CD4-positive, alpha-beta T cell treated with Interleukin-1 beta for 1 hour (primary cell): ENCODE results near the gene UNC5CL.

Source experiments
- DNase-seq, 2 donors: peaks; one replicate each; pipeline ENCODE4 v3.0.0-alpha.2; 2020 to 2022

UNC5CL gene

DNA sequence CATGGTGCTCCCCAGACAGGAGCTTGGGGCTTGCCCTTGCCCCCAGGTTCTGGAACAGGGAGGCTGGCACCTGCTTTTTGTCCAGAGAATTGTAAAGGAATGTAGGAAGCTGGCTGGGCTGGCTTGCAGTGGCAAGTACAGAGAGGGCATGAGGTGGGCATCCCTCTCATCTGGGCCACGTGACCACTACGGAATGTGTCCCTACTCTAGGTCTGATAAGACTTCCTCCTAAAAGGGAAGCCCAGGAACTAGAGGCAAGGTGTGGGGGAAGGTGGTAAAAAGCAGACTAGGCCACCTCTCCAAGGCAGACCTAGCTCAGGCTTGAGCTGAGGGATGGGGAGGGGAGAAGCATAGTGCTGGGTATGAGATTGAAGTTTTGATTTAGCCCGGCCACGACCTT is 38.8 kb downstream of the UNC5CL start:
- no peak for DNase-seq

DNA sequence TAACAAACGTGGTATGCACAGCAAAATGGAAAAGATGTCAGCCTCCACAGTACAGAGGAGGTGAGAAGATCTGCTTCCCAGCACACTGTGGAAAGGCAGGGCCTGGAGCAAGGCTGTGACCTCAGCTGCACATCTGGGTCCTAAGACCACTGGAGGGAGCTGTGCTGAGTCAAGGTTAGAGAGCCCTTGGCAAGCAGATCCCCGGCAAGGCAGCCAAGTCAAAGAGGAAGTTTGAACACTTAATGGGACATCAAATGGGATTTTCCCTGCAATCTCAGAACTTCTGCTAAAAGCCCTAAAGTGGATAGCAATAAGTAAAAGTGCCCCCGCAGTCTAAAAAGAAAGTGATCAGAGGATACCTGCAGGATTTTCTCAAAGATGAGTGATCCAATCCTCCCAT is 39.5 kb downstream of the UNC5CL start:
- DNase-seq: peak; percentile 17 to 38

DNA sequence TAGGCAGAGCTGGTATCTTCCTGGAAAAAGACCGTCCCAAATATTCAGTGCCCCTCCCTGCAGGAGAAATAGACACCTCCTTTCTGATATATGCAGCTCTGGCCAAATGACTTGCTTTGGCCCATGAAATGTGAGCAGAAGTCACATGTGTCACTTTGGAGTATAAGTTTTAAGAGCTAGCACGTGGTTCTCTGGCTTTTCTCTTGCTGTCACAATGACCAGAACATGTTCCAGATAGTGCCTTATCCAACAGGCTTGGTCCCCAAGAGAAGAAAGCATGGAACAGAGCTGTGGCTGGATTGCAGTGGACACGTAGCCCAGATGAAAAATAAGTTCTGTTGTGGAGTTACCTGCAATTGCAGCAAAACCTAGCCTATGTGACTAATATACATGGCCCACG is 40.4 kb downstream of the UNC5CL start:
- no peak for DNase-seq

DNA sequence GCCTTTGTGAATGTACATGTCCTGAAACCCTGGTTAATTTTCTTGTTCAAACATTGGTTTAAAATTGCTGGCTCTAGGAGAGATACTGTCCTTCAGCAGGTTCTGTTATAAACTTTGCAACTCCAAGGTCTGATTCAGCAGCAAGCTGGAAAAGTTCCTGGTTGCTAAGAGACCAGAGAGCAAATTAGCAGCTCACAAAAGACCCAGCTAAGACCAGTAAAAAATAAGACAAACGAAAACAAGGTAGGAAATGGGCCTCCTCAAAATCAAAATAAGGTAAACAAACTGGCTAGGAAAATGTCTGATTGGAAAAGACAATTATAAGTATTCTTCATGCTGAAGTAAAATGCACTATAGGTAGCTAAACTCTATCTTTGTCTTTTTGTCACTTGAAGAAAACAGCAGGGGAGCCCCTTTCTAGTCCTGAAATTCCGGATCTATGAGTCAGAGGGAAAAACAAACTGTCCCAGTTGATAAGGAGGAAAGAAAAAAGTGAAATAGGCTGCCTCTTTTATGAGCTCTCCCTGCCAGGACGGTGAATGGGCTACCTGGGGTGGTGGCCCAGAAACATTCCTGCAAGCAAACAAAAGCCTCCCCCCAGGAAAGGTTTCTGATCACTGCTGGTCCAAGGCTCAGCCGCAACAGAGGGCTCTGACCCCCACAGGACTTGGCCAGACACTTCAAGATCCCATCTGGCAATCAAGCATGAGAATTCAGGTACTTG is 41.6 kb downstream of the UNC5CL start:
- no peak for DNase-seq

DNA sequence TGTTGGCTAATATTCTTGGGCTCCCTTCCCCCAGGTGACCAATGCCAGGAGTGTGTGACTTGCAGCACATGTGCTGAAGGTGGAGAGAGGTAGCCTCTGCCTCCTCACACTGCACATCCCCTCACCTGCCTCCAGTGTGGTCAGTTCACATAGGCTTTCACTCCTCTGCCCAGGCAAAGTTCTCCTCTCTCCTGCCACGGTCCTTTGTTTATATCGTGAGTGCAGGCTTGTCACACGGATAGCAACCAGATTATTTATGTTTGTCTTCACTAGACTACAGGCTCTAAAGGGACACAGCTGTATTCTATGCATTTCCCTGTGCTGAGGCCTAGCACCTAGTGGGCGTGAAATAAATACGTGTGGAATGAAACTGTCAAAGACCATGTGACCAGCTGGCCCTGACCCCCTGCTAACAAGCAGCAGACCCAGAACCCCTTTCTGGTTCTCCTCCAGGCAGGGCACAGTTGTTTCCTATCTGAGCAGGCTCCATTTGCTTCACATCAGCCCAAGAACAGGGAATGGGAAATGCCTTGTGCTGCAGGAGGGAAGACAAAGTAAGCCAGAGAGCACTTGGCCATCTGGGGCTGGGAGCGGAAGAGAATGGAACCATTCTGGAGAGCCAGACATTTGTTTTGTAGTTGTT is 42.3 kb downstream of the UNC5CL start:
- no peak for DNase-seq

DNA sequence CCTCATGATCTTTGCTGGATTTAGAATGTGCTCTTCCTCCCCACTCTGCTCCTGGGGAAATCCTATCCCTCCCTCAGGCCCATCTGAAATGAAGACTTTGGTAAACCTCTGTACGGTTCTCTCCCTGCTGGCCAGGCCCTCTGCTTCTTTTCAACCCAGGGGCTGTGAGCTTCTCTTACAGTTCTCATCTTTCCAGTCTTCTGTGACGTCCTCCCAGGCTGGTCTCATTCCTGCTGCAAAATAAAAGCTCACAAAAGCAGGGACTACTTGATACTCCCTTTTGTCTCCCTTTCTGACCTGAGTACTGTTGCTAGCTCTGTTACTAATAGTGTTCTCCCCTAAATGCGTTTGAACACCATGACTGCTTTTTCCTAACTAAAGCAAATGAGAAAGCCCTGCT is 46.3 kb downstream of the UNC5CL start:
- DNase-seq: no peak

DNA sequence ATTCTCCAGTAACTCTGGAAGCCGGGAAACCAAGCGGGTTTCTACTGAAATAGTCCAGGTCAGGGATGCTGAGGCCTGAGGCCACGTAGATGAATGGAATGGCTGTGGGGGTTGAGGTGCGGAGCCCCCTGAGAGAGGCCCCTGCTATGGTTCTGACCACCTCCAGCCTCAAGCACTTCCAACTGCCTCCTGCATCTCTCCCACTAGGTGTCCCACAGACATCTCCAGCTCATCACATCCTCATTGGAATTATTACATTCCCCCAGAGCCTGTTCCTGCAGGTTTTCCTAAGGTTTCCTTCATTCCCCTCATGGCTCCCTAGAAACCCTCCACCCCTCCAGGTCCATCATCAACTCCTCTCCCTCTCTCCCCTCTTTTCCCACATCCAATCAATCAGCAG is 48.7 kb downstream of the UNC5CL start:
- no peak for DNase-seq

DNA sequence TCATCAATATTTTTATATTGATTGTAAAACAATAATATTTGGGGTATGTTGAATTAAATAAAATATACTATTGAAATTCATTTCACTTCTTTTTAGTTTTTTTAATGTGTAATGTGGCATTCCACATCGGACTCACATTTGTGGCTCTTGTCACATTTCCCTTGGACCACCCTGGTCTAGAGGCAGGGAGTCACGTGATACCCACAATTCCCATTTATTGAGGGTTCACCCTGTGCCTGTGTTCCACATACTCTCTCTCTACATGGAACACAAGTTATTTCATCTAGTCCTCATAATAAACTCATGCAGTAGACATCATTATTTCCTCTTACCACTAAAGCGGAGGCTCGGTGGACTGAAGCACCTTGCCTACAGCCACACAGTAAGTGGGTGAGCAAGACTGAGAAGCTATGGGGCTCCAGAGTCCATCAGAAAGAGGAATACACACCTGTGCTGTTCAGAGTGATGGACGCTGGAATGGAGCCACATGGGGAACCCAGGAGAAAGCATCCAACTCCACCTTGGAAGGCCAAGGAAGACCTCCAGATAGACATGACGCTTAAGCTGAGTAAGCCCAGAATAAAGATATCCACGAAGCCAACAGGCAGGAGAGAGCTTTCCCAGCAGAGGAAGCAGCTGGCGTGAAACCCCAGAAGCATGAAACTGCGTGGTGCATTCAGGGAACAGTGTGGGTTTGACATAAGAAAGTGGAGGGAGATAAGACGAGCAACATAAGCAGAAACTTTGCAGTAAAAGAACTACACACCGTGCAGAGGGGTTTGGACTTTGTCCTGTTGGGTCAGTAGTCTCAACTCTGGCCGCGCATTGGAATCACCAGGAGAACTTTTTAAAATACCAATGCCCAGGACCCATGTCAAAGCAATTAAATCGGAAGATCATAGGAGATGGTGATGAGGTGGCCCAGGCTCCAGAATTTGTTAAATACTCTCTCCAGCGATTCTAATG is 49.5 kb downstream of the UNC5CL start:
- DNase-seq: no peak

DNA sequence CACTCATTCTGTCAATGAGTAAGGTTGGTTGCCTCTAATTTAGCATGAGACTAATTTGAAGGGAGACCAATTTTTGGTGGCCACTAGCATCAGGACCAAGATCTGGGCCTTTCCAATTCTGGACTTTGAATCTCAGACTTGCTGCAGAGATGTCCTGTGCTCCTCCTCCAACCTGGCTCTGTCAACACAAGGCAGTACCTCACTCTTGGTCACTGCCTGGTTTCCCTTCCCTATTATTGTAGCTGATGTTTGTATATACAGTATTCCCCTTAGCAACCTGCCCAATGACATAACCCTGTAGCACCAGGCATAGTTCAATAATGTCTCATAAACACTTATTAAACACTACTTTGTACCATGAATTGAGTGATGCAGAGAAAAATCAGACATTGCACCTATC is 50.4 kb downstream of the UNC5CL start:
- DNase-seq: peak in 1 of 2 donors; percentile 2

DNA sequence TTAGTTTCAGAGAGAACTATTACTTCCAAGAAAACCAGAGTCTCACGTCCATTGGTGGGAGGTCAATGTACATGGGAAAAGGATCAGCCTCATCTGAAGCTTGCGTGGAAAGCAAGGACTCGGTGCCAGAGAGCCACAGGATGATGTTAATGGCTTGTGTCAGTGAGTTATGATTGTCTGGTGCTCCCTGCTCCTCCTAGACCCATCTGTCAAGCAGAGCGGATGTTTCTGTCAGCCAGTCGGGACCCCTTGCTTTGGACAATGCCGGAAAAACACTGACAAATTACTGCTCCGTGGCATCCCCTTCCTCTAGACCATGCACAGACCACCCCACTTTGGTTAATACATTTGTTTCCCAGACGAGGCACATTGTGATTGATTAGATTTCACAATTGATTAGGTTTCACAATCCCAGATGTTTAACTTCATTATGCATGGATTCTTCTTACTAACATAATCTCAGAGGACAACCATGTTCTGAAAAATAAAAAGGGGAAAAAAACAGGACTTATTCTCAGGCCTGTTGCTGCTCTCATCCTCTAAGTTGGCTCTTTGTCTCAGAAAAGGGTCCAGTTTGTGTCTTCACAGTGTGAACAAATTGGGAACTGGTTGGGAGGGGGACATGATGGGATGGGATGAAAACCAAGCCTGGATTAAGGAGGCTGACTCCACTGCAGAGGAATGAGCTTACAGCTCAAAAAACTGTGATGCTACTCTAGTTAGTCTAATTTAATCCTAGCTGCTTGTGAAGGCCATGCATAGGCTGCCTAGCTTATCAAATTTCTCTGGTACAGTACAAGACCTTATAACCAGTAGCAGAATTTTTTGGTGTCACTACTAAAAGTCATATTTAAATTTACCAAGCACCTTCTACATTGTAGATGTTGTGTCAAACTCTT is 51.9 kb downstream of the UNC5CL start:
- DNase-seq: no peak

DNA sequence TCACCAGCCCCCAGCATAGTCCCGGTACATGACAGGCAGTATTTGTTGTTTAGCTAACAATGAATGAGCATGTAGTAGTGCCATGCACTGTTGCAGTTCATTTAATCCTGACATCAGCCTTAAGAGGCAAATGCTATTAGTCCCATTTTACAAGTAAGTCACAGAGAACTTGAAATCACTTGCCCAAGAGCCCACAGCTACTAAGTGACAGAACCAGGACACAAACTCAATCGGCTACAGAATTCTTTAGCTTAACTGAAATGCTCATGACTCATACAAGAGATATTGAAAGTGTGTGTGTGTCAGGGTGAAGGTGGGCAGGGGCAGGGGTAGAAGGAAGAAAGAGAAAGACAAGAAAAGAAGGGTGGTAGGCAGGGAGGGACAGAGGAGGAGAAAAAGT is 52.7 kb downstream of the UNC5CL start:
- no peak for DNase-seq

DNA sequence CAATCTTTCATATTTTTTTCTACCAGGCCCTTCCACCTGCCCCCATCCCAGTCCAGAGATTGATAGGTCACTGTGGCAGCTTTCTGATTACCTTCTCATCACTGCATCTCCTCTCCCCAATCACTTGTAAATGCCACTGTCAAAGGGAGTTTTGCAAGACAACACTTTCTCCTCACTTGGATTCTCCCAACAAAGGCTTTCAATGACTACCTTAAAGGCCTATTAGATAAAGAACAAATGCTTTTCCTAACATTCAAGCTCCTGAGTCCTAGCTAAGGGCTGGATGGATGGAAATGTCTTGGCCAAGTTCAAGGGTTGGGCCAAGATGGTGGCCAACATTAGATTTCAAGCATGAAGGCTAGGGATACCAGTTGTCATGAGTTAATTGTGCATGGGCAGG is 55.3 kb downstream of the UNC5CL start:
- DNase-seq: no peak

DNA sequence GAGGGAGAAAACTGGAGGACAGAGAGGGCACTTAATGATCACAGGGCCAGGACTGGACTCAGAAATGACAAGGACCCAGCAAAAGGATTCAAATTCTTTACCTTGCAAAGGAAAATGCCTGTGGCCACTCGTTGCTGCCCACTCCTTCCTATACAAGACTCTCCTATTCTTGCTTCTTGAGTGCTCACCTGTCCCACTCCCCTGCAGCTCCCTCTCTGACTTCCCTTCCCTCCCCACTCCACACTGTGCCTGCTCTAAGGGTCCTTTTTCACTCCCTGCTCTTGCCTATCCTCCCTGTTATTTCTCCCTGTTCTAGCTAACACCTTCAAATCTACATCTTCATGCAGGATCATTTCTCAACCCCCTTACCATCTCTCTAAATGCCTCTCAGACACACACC is 56.1 kb downstream of the UNC5CL start:
- no peak for DNase-seq

DNA sequence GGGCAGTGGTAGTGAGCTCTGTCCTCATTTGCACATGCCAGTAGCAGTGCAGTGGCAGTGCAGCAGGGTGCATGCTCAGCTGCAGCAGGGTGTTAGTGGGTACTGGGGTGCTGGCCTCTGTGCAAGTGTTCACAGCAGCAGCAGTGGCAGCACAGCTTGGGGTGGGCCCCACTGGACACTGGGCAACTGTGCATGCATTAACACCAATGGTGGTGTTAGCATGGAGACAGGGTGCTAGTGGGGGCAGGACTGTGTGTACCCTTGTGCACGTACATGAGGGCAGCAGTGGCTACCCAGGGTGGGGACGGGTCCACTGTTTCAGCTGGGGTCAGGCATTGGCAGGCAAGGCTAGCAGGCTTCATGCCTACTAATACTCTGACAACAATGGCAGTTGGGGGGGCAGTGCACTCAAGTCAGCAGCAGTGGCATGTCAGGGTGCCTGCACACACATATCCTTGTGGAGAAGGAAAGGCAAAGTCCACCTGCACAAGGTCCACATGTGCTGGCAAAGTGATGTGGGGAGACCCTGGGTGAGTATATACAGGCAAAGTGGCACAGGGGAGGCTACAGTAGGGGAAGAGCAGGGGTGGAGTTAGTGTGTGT is 60.2 kb downstream of the UNC5CL start:
- no peak for DNase-seq

DNA sequence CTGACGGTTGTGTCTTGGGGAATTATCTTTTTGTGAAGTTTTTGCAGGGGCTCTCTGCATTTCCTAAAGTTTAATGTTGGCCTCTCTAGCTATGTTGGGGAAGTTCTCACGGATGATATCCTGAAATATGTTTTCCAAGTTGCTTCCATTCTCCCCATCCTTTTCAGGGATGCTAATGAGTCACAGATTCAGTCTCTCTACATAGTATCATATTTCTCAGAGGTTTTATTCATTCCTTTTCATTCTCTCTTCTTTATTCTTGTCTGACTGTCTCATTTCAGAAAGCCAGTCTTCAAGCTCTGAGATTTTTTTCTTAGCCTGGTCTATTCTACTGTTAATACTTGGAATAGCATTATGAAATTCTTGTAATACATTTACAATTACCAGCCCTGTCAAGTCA is 61.3 kb downstream of the UNC5CL start:
- DNase-seq: no peak

DNA sequence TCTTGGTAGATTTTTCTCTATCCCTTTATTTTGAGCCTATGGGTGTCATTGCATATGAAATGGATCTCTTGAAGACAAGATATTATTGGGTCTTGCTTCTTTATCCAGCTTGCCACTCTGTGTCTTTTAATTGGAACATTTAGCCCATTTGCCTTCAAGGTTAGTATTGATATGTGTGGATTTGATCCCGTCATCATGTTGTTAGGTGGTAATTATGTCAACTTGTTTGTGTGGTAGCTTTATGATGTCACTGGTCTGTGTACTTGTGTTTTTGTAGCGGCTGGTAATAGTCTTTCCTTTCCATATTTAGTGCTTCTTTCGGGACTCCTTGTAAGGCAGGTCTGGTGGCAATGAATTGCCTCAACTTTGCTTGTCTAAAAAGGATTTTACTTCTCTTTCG is 61.9 kb downstream of the UNC5CL start:
- no peak for DNase-seq
